ENCODE results near the gene WDR7. TPM values are rescaled to one million over a fixed set of nuclear protein-coding genes. Genes with fewer than 3 reads are reported as not detected.

WDR7 gene
- total and polyA plus RNA-seq, 10 of the 15 experiments (the other 5 are each of a cell fraction or from before 2014, with no cell fraction given) = 2.8 to 16.5 (median 11.7) TPM

GRCh38 chr18:56999823-57000222 lies 348.7 kb downstream of the WDR7 start (continued):
- TF ChIP-seq BCLAF1 (IDR thresholded peaks at IDR 0.05) (no peak), YBX1 (IDR thresholded peaks at IDR 0.05) (no peak), PRDM15 (CRISPR knock-in tag; IDR thresholded peaks at IDR 0.05) (no peak), NR2C2 (IDR thresholded peaks at IDR 0.05; ENCODE audit: borderline replicate concordance, control insufficient read depth, insufficient read length, low read depth) (no peak), SREBF1 (IDR thresholded peaks at IDR 0.05; ENCODE audit: low read length) (no peak), SUZ12 (IDR thresholded peaks at IDR 0.05; ENCODE audit: unreplicated experiment) (no peak), MAX (IDR thresholded peaks at IDR 0.05; ENCODE audit: low read depth, low read length) (no peak), CTCF (IDR thresholded peaks at IDR 0.05 in 2 of 3, conservative IDR thresholded peaks at IDR 0.05 in 1 of 3; ENCODE audit: control insufficient read depth in 2 of 3, extremely low read depth in 1 of 3, insufficient read depth in 1 of 3, low read depth in 3 of 3, low read length in 3 of 3) (no peak), SMAD1 (IDR thresholded peaks at IDR 0.05; ENCODE audit: low read depth, partially characterized antibody) (no peak)
